Measurements from ENCODE around the gene SGIP1. TPM values are rescaled to one million over a fixed set of nuclear protein-coding genes. Genes with fewer than 3 reads are reported as not detected.

SGIP1 gene
- total RNA-seq, 4 donors from 2014 or later: 0.10 to 2.8 (median 0.66) TPM

DNA sequence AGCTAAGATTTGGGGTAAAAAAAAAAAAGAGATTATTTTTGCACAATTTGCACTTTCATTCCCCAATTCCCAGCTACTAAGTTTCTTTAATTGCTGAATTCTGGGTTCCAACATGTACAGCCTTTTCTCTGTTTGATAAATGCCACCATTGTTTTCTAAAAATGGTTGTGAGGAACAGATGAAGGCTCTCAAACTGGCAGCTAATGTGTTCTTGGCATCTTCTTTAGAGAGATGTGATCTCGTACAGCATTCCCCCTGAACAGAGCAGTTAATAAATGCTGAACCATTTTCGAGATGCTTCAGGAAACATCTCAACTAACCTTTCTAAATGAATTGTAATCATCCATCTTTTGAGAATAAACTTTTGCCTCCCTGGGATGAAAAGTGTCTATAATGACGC lies 110.4 kb downstream of the SGIP1 start:
- no peaks in the 10 kb centered on the region for H3K36me3 ChIP-seq
- no peaks in the 10 kb centered on the region for H3K4me1 ChIP-seq
- no peak overlapping the region for H3K27ac ChIP-seq
- 82% methylated on average over 3 of the region's 3 CpGs for WGBS
- H3K4me3 ChIP-seq: no peak overlapping the region
- H3K27me3 ChIP-seq: no peaks in the 10 kb centered on the region
- no peak for DNase-seq (ENCODE audit: low spot score in 2 of 2)
- TF ChIP-seq POLR2A (IDR thresholded peaks at IDR 0.05) (no peak), POLR2AphosphoS5 (IDR thresholded peaks at IDR 0.05) (no peak)
- TF ChIP-seq, protein P1, sequence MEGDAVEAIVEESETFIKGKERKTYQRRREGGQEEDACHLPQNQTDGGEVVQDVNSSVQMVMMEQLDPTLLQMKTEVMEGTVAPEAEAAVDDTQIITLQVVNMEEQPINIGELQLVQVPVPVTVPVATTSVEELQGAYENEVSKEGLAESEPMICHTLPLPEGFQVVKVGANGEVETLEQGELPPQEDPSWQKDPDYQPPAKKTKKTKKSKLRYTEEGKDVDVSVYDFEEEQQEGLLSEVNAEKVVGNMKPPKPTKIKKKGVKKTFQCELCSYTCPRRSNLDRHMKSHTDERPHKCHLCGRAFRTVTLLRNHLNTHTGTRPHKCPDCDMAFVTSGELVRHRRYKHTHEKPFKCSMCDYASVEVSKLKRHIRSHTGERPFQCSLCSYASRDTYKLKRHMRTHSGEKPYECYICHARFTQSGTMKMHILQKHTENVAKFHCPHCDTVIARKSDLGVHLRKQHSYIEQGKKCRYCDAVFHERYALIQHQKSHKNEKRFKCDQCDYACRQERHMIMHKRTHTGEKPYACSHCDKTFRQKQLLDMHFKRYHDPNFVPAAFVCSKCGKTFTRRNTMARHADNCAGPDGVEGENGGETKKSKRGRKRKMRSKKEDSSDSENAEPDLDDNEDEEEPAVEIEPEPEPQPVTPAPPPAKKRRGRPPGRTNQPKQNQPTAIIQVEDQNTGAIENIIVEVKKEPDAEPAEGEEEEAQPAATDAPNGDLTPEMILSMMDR (IDR thresholded peaks at IDR 0.05): no peak
- no peaks in the 10 kb centered on the region for H3K9me3 ChIP-seq

DNA sequence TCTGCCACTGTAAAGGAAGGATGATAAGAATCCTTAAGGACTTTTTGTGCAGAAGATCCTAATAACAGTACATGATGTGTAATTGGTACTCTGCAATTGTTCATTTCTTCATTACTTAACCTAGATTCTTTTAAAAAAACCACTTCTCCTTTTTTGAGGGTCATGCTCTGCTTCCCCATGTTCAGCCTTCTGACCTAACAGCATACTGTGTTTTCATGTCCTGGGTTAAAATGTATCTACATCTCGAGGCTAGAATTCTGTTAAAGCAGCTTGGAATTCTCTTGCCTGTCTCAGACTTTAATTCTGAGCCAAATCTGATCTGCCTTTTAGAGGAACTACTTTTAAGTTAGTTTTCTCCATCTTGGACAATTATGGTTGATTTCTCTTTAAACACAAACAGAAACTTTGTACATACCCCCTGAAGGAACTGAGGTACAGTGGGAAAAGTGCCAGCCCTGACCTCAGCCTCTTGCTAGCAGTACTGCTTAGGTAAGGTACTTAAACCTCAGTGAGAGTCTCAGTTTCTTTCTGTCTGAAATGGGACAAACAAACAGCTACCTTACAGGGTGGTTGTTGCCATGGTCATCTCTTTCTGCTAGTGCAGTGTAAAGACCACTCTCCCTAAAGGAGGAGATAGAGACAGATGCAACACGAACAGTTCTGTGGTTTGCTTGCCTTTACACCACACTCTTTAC lies 115.1 kb downstream of the SGIP1 start:
- DNase-seq (ENCODE audit: low spot score in 2 of 2): no peak
- H3K4me1 ChIP-seq: no peaks in the 10 kb centered on the region
- no peaks in the 10 kb centered on the region for H3K9me3 ChIP-seq
- no peak for TF ChIP-seq POLR2A (IDR thresholded peaks at IDR 0.05)
- TF ChIP-seq, protein P1 (IDR thresholded peaks at IDR 0.05): no peak
- no peak for TF ChIP-seq EP300 (IDR thresholded peaks at IDR 0.05)
- no peak for TF ChIP-seq POLR2AphosphoS5 (IDR thresholded peaks at IDR 0.05)
- WGBS: 60% methylated on average over 2 of the region's 2 CpGs
- H3K36me3 ChIP-seq: no peaks in the 10 kb centered on the region
- H3K27ac ChIP-seq: no peak overlapping the region
- H3K4me3 ChIP-seq: no peak overlapping the region
- H3K27me3 ChIP-seq: no peaks in the 10 kb centered on the region

DNA sequence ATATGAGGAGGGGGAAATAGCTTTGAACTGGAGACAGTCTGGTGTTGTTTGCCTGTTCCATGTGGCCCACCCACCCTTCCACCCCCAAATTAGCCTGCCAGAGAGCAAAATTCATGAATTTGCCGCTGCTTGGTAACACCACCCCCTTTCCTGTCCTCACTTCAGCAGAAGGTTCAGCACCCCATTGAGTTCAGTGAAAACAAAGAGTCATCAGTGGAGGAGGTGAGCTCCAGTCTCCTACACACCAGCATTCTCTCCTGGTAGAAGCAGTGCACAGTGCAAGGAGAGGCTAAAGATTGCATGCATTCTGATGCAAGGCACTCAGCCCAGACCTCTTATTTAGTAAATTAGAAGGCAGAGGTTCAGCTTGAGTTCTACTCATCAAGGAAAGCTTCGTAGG lies 118.6 kb downstream of the SGIP1 start:
- DNase-seq (ENCODE audit: low spot score in 2 of 2): no peak
- Histone ChIP-seq H3K27me3 (no peaks in the 10 kb centered on the region), H3K27ac (no peak overlapping the region), H3K4me3 (no peak overlapping the region), H3K9me3 (no peaks in the 10 kb centered on the region), H3K4me1 (no peaks in the 10 kb centered on the region), H3K36me3 (no peaks in the 10 kb centered on the region)
- TF ChIP-seq, protein P1 (IDR thresholded peaks at IDR 0.05): no peak
- TF ChIP-seq POLR2AphosphoS5 (IDR thresholded peaks at IDR 0.05): no peak
- no peak for TF ChIP-seq POLR2A (IDR thresholded peaks at IDR 0.05)
- no peak for TF ChIP-seq EP300 (IDR thresholded peaks at IDR 0.05)
- WGBS: 88% methylated on average over 2 of the region's 2 CpGs

DNA sequence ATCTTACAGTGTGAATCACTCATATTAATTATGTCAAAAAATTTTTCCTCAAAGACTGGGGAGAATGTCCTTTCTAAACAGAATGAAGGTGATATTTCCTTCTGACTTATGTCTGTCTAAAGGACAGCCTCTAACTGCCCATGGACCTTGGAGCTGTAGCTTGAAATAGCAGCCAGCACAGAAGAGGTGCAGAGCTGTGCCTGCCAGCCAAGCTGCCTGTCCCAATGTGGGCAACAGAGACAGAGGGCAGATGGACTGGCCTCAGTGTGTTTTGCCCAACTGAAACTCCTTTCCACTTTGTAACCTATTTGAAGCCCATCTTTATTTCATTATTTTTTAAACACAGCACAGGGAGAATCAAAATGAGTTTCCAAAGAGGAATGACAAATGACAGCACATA lies 120.7 kb downstream of the SGIP1 start:
- no peak overlapping the region for H3K27ac ChIP-seq
- TF ChIP-seq EP300 (IDR thresholded peaks at IDR 0.05): no peak
- no peak for TF ChIP-seq POLR2A (IDR thresholded peaks at IDR 0.05)
- no peak for TF ChIP-seq POLR2AphosphoS5 (IDR thresholded peaks at IDR 0.05)
- TF ChIP-seq, protein P1 (IDR thresholded peaks at IDR 0.05): no peak
- H3K4me1 ChIP-seq: no peaks in the 10 kb centered on the region

DNA sequence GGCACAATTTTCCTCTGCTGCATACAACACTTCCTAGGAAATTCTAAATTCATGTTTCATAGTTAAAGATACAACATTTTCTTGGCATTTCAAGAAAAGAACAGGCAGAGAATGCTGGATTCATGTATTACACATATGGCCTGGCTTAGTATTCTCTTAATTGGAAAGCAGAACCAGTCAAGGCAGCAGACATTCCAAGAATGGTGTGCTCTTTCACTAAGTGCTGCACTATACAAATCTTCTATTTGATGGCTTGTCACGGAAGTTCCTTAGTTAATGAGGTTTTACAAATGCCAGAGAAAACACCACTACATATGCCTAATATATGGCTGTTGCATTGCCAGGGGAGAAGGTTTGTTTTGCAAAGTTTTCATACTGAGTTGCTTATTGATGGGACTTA lies 137.5 kb downstream of the SGIP1 start:
- no peaks in the 10 kb centered on the region for H3K9me3 ChIP-seq
- H3K36me3 ChIP-seq: no peaks in the 10 kb centered on the region
- TF ChIP-seq EP300 (IDR thresholded peaks at IDR 0.05) (no peak), POLR2AphosphoS5 (IDR thresholded peaks at IDR 0.05) (no peak), POLR2A (IDR thresholded peaks at IDR 0.05) (no peak)
- TF ChIP-seq, protein P1 (IDR thresholded peaks at IDR 0.05): no peak
- no peaks in the 10 kb centered on the region for H3K27me3 ChIP-seq
- H3K4me3 ChIP-seq: no peak overlapping the region
- no peak for DNase-seq (ENCODE audit: low spot score in 2 of 2)
- peaks cover 3% of the 10 kb centered on the region for H3K4me1 ChIP-seq
- 64% methylated on average over 1 of the region's 1 CpG for WGBS
- no peak overlapping the region for H3K27ac ChIP-seq

More for the DNA sequence above, 120.7 kb downstream of the SGIP1 start:
- H3K27me3 ChIP-seq: no peaks in the 10 kb centered on the region
- no peak overlapping the region for H3K4me3 ChIP-seq
- H3K9me3 ChIP-seq: no peaks in the 10 kb centered on the region
- no peaks in the 10 kb centered on the region for H3K36me3 ChIP-seq
- DNase-seq (ENCODE audit: low spot score in 2 of 2): no peak
